ENCODE results near the gene SLC7A1. TPM values are rescaled to one million over a fixed set of nuclear protein-coding genes. Genes with fewer than 3 reads are reported as not detected.

SLC7A1 gene
- total and polyA plus RNA-seq, 2 of the 4 experiments (the other 2 are of a cell fraction), result 9.7 to 22.3 TPM

DNA sequence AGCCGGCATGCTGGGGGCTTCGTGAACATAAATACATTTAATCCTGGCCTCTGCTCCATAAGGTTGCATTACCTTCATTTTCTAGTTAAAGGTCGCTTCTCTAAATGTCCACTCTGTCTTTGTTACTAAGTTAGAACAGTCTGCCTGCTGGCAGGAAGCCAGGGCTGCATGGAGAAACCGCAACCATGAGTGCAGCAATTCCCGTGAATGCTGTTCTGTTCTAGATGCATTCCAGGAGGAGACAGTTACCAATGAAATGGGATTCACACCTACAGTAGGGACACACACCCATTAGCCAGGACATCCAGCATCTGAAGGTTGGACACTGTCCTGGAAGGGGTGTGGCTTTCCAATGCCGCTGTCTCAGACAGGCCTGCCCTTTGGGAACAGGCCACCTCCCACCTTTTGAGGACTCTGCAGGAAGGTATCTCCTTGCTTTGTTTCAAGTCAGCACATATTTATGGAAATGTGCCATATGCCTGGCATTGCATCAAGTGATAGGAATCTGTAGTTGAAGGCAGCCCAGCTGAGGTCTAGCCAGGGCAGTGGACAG, 129.7 kb downstream of the SLC7A1 start:
- DNase-seq (peak; percentile 62), ATAC-seq (ENCODE audit: low read depth) (peak; percentile 64)
- H3K36me3 ChIP-seq (ENCODE audit: control insufficient read depth, insufficient read depth, low read length), result no peaks in the 10 kb centered on the region
- no peaks in the 10 kb centered on the region for H3K9me3 ChIP-seq (ENCODE audit: control insufficient read depth, insufficient read depth, low read length)
- no peak overlapping the region for H3K27ac ChIP-seq (ENCODE audit: insufficient read depth, low read length)
- H2BK5ac ChIP-seq (ENCODE audit: low read depth, low read length, poor library complexity, severe bottlenecking), result no peak overlapping the region
- TF ChIP-seq MAZ (IDR thresholded peaks at IDR 0.05; ENCODE audit: borderline replicate concordance, low read depth, low read length), result no peak
- TF ChIP-seq MAFK (IDR thresholded peaks at IDR 0.05; ENCODE audit: low read depth, low read length), result no peak
- no peak for TF ChIP-seq CEBPB (IDR thresholded peaks at IDR 0.05; ENCODE audit: low read depth, low read length)
- no peak for TF ChIP-seq SMC3 (IDR thresholded peaks at IDR 0.05; ENCODE audit: low read depth, low read length)
- TF ChIP-seq FOS (IDR thresholded peaks at IDR 0.05; ENCODE audit: low read depth, low read length), result no peak
- no peak for TF ChIP-seq CHD1 (IDR thresholded peaks at IDR 0.05; ENCODE audit: low read depth, low read length)
- no peak for TF ChIP-seq RCOR1 (IDR thresholded peaks at IDR 0.05; ENCODE audit: insufficient replicate concordance, low read length)
- TF ChIP-seq POLR2A (IDR thresholded peaks at IDR 0.05; ENCODE audit: low read depth, low read length), result no peak
- no peak for TF ChIP-seq MXI1 (IDR thresholded peaks at IDR 0.05; ENCODE audit: borderline replicate concordance, low read depth, low read length)
- TF ChIP-seq, protein P1, sequence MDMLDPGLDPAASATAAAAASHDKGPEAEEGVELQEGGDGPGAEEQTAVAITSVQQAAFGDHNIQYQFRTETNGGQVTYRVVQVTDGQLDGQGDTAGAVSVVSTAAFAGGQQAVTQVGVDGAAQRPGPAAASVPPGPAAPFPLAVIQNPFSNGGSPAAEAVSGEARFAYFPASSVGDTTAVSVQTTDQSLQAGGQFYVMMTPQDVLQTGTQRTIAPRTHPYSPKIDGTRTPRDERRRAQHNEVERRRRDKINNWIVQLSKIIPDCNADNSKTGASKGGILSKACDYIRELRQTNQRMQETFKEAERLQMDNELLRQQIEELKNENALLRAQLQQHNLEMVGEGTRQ (IDR thresholded peaks at IDR 0.05; ENCODE audit: low read depth, low read length), result no peak
- no peak for TF ChIP-seq BHLHE40 (IDR thresholded peaks at IDR 0.05; ENCODE audit: low read depth, low read length)
- no peak for TF ChIP-seq RAD21 (IDR thresholded peaks at IDR 0.05; ENCODE audit: low read length)
- no peak for TF ChIP-seq NFE2L2 (IDR thresholded peaks at IDR 0.05; ENCODE audit: low read depth, low read length)
- no peak for TF ChIP-seq RFX5 (IDR thresholded peaks at IDR 0.05; ENCODE audit: low read depth, low read length)
- no peaks in the 10 kb centered on the region for H4K20me1 ChIP-seq (ENCODE audit: insufficient read depth, low read length)
- H2AK9ac ChIP-seq (replicated peaks; ENCODE audit: low read depth, low read length, poor library complexity), result no peak overlapping the region
- no peak overlapping the region for H3K4ac ChIP-seq (ENCODE audit: low read depth, low read length)
- H4K5ac ChIP-seq (ENCODE audit: low read depth, low read length), result no peak overlapping the region
- dilution Hi-C loops (cut with HindIII; ENCODE audit: low sequenced_read_pairs, unreplicated experiment), result no loop called here
- WGBS, 2 experiments (ENCODE audit: extremely low coverage in 2 of 2, insufficient read length in 1 of 2), result no CpG with 5 or more reads among the region's 6 CpGs
- no peak overlapping the region for H2AFZ ChIP-seq (replicated peaks; ENCODE audit: low read length, poor library complexity)
- no peak overlapping the region for H4K8ac ChIP-seq (ENCODE audit: low read depth in 2 of 2, low read length in 2 of 2)
- H3K27me3 ChIP-seq (ENCODE audit: control insufficient read depth, insufficient read depth, low read length), result peaks cover 31% of the 10 kb centered on the region
- POLR2A ChIA-PET (ENCODE audit: unreplicated experiment), result no interaction called here
- no peak overlapping the region for H3K23ac ChIP-seq (ENCODE audit: low read depth, low read length)
- no peaks in the 10 kb centered on the region for H3K9me1 ChIP-seq (ENCODE audit: insufficient read depth, low read length)
- no peak overlapping the region for H2AK5ac ChIP-seq (ENCODE audit: low read depth, low read length)
- in situ Hi-C loops (cut with MboI; ENCODE audit: low sequenced_read_pairs), result no loop called here
- peaks cover 1% of the 10 kb centered on the region; the same call in 1 of the 2 replicates for H3K4me1 ChIP-seq (ENCODE audit: control insufficient read depth, insufficient read depth, low read length)
- CTCF ChIA-PET, result no interaction called here
- H2BK15ac ChIP-seq (ENCODE audit: low read depth, low read length), result no peak overlapping the region
- H2BK20ac ChIP-seq (ENCODE audit: low read depth, low read length), result no peak overlapping the region
- H3K4me3 ChIP-seq (ENCODE audit: insufficient read depth, low read depth, low read length), result no peak overlapping the region
- no peak overlapping the region for H3K56ac ChIP-seq (ENCODE audit: extremely low read depth, insufficient read depth, low read length)
- H4K91ac ChIP-seq (ENCODE audit: insufficient read depth, low read depth, low read length), result no peak overlapping the region
- no peak overlapping the region for H2BK120ac ChIP-seq (ENCODE audit: low read depth, low read length)
- no peak overlapping the region for H3K18ac ChIP-seq (ENCODE audit: low read depth, low read length)
- H3K9ac ChIP-seq (ENCODE audit: low read depth, low read length), result no peak overlapping the region
- no peak overlapping the region for H3K4me2 ChIP-seq (ENCODE audit: low read depth, low read length)
- H3K14ac ChIP-seq (replicated peaks; ENCODE audit: low read depth, low read length), result no peak overlapping the region
- intact Hi-C loops (cut with micrococcal nuclease), result no loop called here
- no peaks in the 10 kb centered on the region for H3K79me1 ChIP-seq (ENCODE audit: low read depth in 1 of 2, low read length in 2 of 2)
- BruUV-seq (replicated peaks), result no TSS peak
